COLO668 (cell line): ENCODE measurements around the gene FTCDNL1.

Experiments
- DNase-seq: peaks from one replicate; lab custom pipeline; 2025; ENCODE audit not compliant: unreplicated experiment; lab: John Stamatoyannopoulos, UW

Gene FTCDNL1

GRCh38 chr2:199792381-199792780 is 58.6 kb downstream of the FTCDNL1 start:
- no peak for DNase-seq

GRCh38 chr2:199791326-199791725 is 59.7 kb downstream of the FTCDNL1 start:
- DNase-seq, result no peak

DNA sequence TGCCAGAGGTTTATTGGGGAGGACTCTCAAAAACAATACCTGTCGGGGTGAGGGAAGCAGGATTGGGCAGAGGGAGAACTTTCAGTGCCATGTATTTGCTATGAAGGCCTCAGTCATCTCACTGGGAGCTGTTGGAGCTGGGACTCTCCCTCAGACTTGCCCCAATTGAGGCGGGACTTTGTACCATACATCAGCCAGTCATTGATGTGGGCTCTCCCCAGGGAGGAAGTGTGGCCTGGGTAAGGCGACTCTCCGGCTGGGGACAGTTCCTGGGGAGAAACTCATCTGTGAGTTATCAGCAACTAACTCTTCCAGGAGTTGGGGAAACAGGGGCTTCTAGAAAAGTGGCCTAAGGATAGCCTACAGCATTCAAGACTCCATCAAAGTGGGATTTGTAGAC is 66.5 kb downstream of the FTCDNL1 start:
- no peak for DNase-seq

DNA sequence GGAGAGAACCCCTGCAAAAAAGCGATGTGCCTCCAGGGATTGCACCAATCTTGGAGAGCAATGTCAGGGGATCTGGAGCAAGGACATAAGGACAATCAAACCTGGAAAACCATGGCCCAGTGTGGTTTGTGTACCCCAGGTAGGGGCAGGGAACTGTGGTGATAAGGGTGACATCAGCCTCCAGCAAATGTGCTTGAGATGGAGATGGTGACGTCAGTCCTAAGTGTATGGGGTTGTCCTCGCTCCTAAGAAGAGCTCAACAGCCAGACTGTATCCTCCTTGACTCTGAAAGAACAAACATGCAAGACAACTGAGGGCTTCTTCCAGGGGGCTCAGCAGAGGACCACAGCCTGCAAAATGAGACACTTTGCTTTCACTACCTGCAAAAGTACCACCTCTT is 71.4 kb downstream of the FTCDNL1 start:
- DNase-seq, result no peak

GRCh38 chr2:199778655-199779054 is 72.3 kb downstream of the FTCDNL1 start:
- no peak for DNase-seq

GRCh38 chr2:199777916-199778315 is 73.1 kb downstream of the FTCDNL1 start:
- DNase-seq, result no peak

DNA sequence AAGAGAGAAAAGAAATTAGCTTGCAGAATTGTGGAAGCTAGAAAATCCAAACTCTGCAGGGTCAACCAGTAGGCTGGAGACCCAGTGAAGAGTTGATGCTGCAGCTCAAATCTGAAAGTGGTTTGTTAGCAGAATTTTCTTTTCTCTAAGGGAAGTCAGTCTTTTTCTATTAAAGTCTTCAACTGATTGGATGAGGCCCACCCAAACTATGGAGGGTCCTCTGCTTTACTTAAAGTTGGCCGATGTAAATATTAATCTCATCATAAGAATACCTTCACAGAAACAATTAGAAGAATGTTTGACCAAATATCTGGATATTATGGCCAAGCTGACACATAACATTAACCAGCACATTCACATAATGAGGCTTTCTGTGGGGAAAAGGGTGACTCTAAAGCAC is 73.7 kb downstream of the FTCDNL1 start:
- DNase-seq, result no peak

DNA sequence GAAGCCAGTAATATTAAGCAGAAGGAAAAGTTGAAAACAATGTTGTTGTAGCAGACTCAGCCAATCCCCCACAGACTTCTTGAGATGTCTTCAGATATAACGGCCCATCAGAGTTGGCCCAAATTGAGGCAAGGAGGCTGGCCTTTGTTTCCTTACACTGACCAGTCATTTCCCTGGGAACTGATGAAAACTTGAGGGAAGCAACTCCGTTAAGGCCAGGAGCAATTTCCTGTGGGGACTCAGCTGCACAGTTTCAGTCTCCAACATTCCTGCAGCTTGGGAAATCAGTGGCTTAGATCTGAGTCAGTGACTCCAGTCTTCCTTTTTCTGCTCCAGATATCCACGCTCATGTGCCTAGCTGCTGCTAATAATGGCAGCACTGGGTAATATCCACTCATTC is 75.7 kb downstream of the FTCDNL1 start:
- DNase-seq, result no peak

GRCh38 chr2:199772035-199772976 is 78.7 kb downstream of the FTCDNL1 start:
- no peak for DNase-seq

DNA sequence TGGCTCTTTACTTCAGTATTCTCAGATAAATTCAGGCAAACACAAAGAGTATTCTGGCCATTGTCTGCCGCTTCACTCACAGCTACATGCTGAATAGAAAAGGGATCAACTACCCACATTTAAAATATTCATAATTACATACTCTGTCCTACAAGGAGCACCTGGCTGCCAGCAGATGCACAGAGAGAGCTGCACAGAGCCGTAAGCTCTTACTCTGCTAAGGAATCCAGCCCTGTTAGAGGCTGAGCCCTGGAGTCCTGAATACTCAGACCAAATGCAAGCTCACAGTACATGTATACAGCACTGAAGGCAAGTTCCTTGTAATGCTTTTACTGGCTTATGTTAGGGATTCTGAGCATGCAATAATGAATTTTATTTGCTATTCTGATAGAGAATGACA is 80.3 kb downstream of the FTCDNL1 start:
- DNase-seq, result no peak

GRCh38 chr2:199765646-199766045 is 85.3 kb downstream of the FTCDNL1 start:
- no peak for DNase-seq

DNA sequence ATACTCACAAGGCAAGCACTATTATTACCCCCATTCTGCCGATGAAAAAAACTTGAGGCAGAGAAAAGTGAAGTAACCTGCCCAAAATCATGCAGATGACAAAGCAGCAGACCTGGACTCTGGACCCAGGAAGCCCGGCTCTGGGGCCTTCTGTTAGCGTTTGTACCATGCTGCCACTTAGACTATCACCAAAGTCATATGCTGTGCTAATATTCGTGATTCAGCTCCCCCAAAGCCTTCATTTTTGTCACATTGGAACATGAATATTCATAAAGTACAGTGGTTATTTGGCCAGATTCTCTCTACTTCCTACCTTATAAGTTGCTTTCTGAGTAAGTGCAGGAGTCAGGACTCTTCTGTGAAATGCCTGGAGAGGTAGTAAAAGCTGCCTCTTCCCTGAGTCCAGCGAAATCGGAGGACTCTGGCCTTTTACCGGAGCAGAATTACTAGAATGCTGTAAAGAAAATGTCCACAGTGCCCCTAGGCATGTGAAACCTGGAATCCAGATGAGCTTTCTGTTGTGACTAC is 86.7 kb downstream of the FTCDNL1 start:
- no peak for DNase-seq

GRCh38 chr2:199762963-199763362 is 88.0 kb downstream of the FTCDNL1 start:
- DNase-seq, result no peak

- no peak for DNase-seq
Observed at GRCh38 chr2:199760574-199760973, 90.4 kb downstream of the FTCDNL1 start.

- DNase-seq, result no peak
Observed at GRCh38 chr2:199757233-199757870, 93.6 kb downstream of the FTCDNL1 start.

DNA sequence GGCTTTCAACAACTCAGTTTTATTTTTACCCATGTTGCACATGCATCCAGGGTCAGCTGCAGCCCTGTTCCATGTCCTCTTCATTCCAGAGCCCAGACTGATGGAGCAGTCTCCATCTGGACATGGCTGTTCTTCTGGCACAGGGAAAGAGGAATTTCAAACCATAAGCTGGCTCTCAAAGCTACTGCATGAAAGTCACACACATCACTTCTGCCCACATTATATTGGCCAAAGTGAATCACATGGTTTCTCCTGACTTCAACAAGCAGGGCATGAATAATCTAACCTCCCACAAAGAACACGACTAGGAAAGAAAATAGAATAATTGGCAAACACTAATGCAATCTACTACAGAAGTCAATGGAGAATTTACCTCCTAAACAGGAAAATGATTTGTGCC is 94.2 kb downstream of the FTCDNL1 start:
- DNase-seq, result no peak

DNA sequence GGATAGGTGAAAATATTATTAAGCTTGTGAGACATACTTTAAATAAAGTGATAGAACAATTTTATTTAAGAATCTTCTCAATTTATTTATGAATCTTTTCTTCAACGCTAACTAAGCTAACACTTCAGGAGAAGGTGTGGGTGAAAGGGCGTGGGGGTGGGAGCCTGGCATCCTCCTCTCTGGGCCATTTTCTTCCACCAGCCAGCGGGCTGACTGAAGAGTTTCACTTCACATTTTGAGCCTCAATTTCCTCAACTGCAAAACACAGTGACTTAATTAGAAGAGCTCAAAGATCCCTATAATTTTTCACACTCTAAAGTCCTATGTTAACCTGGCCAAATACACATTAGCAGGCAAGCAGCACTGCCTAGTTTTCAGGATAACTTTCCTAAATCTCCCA is 94.8 kb downstream of the FTCDNL1 start:
- DNase-seq, result no peak

GRCh38 chr2:199754766-199755165 is 96.2 kb downstream of the FTCDNL1 start:
- DNase-seq, result no peak

DNA sequence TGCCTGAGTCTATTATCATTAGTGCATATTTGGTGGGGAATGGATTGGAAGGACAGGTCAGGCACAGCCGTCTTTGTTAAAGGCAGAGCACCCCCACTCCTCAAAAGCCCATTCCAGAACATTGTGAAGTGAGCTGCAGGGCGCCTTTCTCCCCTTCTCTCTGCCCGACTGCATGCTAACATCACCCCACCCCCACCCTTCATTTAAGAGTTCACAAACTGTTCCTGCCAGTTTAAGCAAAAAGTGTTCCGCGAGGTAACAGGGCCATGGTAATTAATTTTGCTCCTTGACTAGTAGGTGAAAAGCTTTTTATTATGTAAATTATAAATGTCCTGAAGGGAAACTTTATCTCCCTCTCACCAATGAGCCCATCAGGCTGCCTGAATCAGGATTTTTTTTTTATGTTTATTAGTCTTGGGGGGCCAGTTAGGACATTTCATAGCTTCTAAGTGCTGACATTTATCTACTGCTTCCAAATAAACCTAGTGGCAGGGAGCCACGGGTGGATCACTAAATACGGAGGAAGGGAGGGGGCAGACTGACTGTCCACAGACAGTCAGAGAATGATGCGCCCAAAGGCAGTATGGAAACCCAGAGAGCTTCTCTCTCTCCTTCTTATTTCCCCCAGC is 99.4 kb downstream of the FTCDNL1 start:
- no peak for DNase-seq

DNA sequence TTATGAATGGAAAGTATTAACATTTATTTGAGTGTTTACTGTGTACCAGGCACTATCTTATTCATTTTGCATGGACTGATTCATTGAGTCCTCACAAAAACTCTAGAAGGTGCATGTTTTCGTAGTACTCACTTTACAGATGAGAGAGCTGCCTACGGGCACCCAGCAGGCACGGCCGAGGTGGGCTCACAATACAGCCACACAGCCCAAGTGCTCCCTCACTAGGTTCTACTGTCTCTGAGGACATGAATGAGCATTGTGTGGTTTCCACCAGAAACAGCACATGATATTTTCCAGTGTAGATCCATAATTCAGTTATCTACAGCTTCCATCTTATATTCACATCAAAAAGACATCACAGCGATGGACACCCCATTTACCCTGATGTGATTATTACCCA is 101.4 kb downstream of the FTCDNL1 start:
- no peak for DNase-seq

DNA sequence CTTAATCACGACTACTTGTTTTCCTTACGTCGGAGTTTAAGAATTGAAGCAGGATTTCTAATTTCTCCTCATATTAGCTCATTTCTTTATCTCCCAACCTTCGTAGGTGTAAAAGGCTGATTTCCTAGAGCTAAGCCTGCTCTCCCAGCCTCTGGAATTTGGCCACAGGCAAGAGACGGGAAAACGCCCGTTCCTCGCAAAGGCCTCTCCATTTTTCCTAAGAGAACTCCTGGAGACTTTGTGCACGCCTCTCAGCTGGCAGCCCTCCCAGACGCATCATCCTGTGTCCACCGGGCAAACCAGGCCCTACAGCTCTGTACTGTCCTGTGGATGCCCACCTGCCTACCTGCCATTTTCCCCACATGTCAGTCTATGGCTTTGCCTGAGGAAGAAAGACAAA is 106.3 kb downstream of the FTCDNL1 start:
- DNase-seq, result no peak

- DNase-seq, result no peak
Observed at GRCh38 chr2:199744260-199744659, 106.7 kb downstream of the FTCDNL1 start.
